ENCODE measurements around the gene IRF3.

IRF3 gene

GRCh38 chr19:49701271-49701786 lies 35.7 kb upstream of the IRF3 start:
- no peaks in the 10 kb centered on the region for H3K4me1 ChIP-seq (ENCODE audit: insufficient read depth, low read length, severe bottlenecking)
- no peaks in the 10 kb centered on the region for H3K9me3 ChIP-seq (ENCODE audit: low read length)
- H3K9me2 ChIP-seq (ENCODE audit: low read depth, low read length) = no peaks in the 10 kb centered on the region
- no peak overlapping the region for H3K9ac ChIP-seq (ENCODE audit: low read length)
- H3K36me3 ChIP-seq (ENCODE audit: insufficient read depth, low read length) = no peaks in the 10 kb centered on the region
- no peaks in the 10 kb centered on the region for H3F3A ChIP-seq (ENCODE audit: insufficient read depth, low read length)
- no peak overlapping the region for H3K27ac ChIP-seq (ENCODE audit: low read depth, low read length, poor library complexity, severe bottlenecking)
- H4K20me1 ChIP-seq (ENCODE audit: insufficient read depth, low read length) = no peaks in the 10 kb centered on the region
- H2AFZ ChIP-seq (ENCODE audit: low read length) = no peak overlapping the region
- no peak for TF ChIP-seq EZH2 (IDR thresholded peaks at IDR 0.05; ENCODE audit: borderline replicate concordance, low read length)
- H3K27me3 ChIP-seq (ENCODE audit: insufficient read depth, low read length) = no peaks in the 10 kb centered on the region; the same call in 1 of the 2 replicates
- no peak overlapping the region for H3K4me2 ChIP-seq (ENCODE audit: low read length)
- no peaks in the 10 kb centered on the region for H3K79me2 ChIP-seq (ENCODE audit: insufficient read depth, low read length)
- H3K4me3 ChIP-seq (ENCODE audit: low read depth, low read length, poor library complexity, severe bottlenecking) = no peak overlapping the region

- Histone ChIP-seq H3K4me3 (ENCODE audit: low read depth, low read length, poor library complexity, severe bottlenecking) (no peak overlapping the region), H3K36me3 (ENCODE audit: insufficient read depth, low read length) (no peaks in the 10 kb centered on the region), H4K20me1 (ENCODE audit: insufficient read depth, low read length) (no peaks in the 10 kb centered on the region), H3K9ac (ENCODE audit: low read length) (no peak overlapping the region), H3K79me2 (ENCODE audit: insufficient read depth, low read length) (no peaks in the 10 kb centered on the region), H3K9me2 (ENCODE audit: low read depth, low read length) (no peaks in the 10 kb centered on the region), H3K4me2 (ENCODE audit: low read length) (no peak overlapping the region), H3K4me1 (ENCODE audit: insufficient read depth, low read length, severe bottlenecking) (no peaks in the 10 kb centered on the region), H3K27ac (ENCODE audit: low read depth, low read length, poor library complexity, severe bottlenecking) (no peak overlapping the region), H3K9me3 (ENCODE audit: low read length) (no peaks in the 10 kb centered on the region), H3F3A (ENCODE audit: insufficient read depth, low read length) (no peaks in the 10 kb centered on the region), H2AFZ (ENCODE audit: low read length) (no peak overlapping the region), H3K27me3 (ENCODE audit: insufficient read depth, low read length) (no peaks in the 10 kb centered on the region)
- TF ChIP-seq CTCF (IDR thresholded peaks at IDR 0.05; ENCODE audit: low read length) (no peak), EZH2 (IDR thresholded peaks at IDR 0.05; ENCODE audit: borderline replicate concordance, low read length) (no peak)
These were observed 34.9 kb upstream of the IRF3 start for GRCh38 chr19:49700563-49700962.

GRCh38 chr19:49699364-49699763 lies 33.7 kb upstream of the IRF3 start:
- H3K27ac ChIP-seq (ENCODE audit: low read depth, low read length, poor library complexity, severe bottlenecking) = no peak overlapping the region
- H3K9ac ChIP-seq (ENCODE audit: low read length) = no peak overlapping the region
- no peaks in the 10 kb centered on the region for H4K20me1 ChIP-seq (ENCODE audit: insufficient read depth, low read length)
- H3K9me2 ChIP-seq (ENCODE audit: low read depth, low read length) = no peaks in the 10 kb centered on the region
- H2AFZ ChIP-seq (ENCODE audit: low read length) = no peak overlapping the region
- H3K4me3 ChIP-seq (ENCODE audit: low read depth, low read length, poor library complexity, severe bottlenecking) = no peak overlapping the region
- TF ChIP-seq EZH2 (IDR thresholded peaks at IDR 0.05; ENCODE audit: borderline replicate concordance, low read length) (no peak), CTCF (IDR thresholded peaks at IDR 0.05; ENCODE audit: low read length) (no peak)
- H3K4me2 ChIP-seq (ENCODE audit: low read length) = no peak overlapping the region
- H3K79me2 ChIP-seq (ENCODE audit: insufficient read depth, low read length) = no peaks in the 10 kb centered on the region
- no peaks in the 10 kb centered on the region for H3K9me3 ChIP-seq (ENCODE audit: low read length)
- no peaks in the 10 kb centered on the region for H3F3A ChIP-seq (ENCODE audit: insufficient read depth, low read length)
- no peaks in the 10 kb centered on the region for H3K36me3 ChIP-seq (ENCODE audit: insufficient read depth, low read length)
- H3K4me1 ChIP-seq (ENCODE audit: insufficient read depth, low read length, severe bottlenecking) = no peaks in the 10 kb centered on the region
- H3K27me3 ChIP-seq (ENCODE audit: insufficient read depth, low read length) = no peaks in the 10 kb centered on the region

- Histone ChIP-seq H2AFZ (ENCODE audit: low read length) (no peak overlapping the region), H3K9me2 (ENCODE audit: low read depth, low read length) (no peaks in the 10 kb centered on the region), H3F3A (ENCODE audit: insufficient read depth, low read length) (0 out of 2 replicates have a peak, but pooled peaks cover 3% of the 10 kb centered on the region), H3K4me2 (ENCODE audit: low read length) (no peak overlapping the region), H3K4me1 (ENCODE audit: insufficient read depth, low read length, severe bottlenecking) (peaks cover 7% of the 10 kb centered on the region), H3K9ac (ENCODE audit: low read length) (no peak overlapping the region), H3K27ac (ENCODE audit: low read depth, low read length, poor library complexity, severe bottlenecking) (no peak overlapping the region), H3K79me2 (ENCODE audit: insufficient read depth, low read length) (no peaks in the 10 kb centered on the region), H3K9me3 (ENCODE audit: low read length) (no peaks in the 10 kb centered on the region), H4K20me1 (ENCODE audit: insufficient read depth, low read length) (no peaks in the 10 kb centered on the region), H3K27me3 (ENCODE audit: insufficient read depth, low read length) (no peaks in the 10 kb centered on the region), H3K4me3 (ENCODE audit: low read depth, low read length, poor library complexity, severe bottlenecking) (no peak overlapping the region), H3K36me3 (ENCODE audit: insufficient read depth, low read length) (no peaks in the 10 kb centered on the region)
- TF ChIP-seq CTCF (IDR thresholded peaks at IDR 0.05; ENCODE audit: low read length) (no peak), EZH2 (IDR thresholded peaks at IDR 0.05; ENCODE audit: borderline replicate concordance, low read length) (no peak)
These were observed 31.2 kb upstream of the IRF3 start for GRCh38 chr19:49696865-49697264.

All from OCI-LY1 (cell line).